Measurements from ENCODE around the gene METTL25B. TPM values are rescaled to one million over a fixed set of nuclear protein-coding genes. Genes with fewer than 3 reads are reported as not detected.
"Not testable (repeated sequence)": the region's sequence is repeated elsewhere in the genome, so short reads cannot be mapped to it uniquely, and the experiment has no call there.

The METTL25B gene
- total RNA-seq, 4 donors from 2014 or later = 3.5 to 69.7 (median 29.4) TPM

- Histone ChIP-seq H3K4me1 (no peaks in the 10 kb centered on the region), H3K9me3 (no peaks in the 10 kb centered on the region), H3K27me3 (no peaks in the 10 kb centered on the region), H3K27ac (no peak overlapping the region), H3K36me3 (no peaks in the 10 kb centered on the region), H3K4me3 (no peak overlapping the region)
- intact Hi-C loops (cut with DNase I; ENCODE audit: low total_unique reads) = no loop called here
- no peak for TF ChIP-seq POLR2A (IDR thresholded peaks at IDR 0.05)
- no peak for TF ChIP-seq CTCF (IDR thresholded peaks at IDR 0.05)
- no peak for DNase-seq
Measured at GRCh38 chr1:156760092-156760795, 32.0 kb downstream of the METTL25B start.

DNA sequence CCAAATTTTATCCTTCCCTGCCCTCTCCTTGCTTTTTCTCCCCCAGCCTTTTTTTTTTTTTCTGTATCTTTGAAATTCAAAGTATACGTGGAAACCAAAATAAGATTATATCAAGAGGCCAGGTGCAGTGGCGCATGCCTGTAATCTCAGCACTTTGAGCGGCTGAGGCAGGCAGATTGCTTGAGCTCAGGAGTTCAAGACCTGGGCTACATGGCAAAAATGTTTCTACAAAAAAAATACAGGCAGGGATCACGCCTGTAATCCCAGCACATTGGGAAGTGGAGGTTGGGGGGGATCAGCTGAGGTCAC is 32.5 kb downstream of the METTL25B start:
- Histone ChIP-seq H3K27me3 (no peaks in the 10 kb centered on the region), H3K27ac (no peak overlapping the region), H3K36me3 (no peaks in the 10 kb centered on the region), H3K4me3 (no peak overlapping the region), H3K4me1 (peaks cover 0 to under 1% of the 10 kb centered on the region in 2 donors), H3K9me3 (no peaks in the 10 kb centered on the region)
- no peak for TF ChIP-seq POLR2A (IDR thresholded peaks at IDR 0.05)
- no peak for TF ChIP-seq CTCF (IDR thresholded peaks at IDR 0.05)
- no peak for DNase-seq
- intact Hi-C loops (cut with DNase I; ENCODE audit: low total_unique reads) = no loop called here

DNA sequence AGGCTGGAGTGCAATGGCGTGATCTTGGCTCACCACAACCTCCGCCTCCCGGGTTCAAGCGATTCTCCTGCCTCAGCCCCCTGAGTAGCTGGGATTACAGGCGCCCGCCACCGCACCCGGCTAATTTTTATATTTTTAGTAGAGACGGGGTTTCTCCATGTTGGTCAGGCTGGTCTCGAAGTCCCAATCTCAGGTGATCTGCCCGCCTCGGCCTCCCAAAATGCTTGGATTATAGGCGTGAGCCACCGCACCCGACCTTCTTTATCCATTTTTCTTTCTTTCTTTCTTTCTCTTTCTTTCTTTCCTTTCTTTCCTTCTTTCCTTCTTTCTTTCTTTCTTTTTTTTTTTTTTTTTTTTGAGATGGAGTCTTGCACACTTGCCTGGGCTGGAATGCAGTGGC is 36.9 kb downstream of the METTL25B start:
- H3K4me3 ChIP-seq; intact Hi-C loops (cut with DNase I; ENCODE audit: low total_unique reads); DNase-seq; H3K27me3 ChIP-seq; H3K9me3 ChIP-seq; H3K36me3 ChIP-seq; H3K27ac ChIP-seq: not testable (repeated sequence)
- peaks cover 6 to 11% of the 10 kb centered on the region in 2 donors for H3K4me1 ChIP-seq

GRCh38 chr1:156765666-156766065 is 37.4 kb downstream of the METTL25B start:
- Histone ChIP-seq H3K36me3 (no peaks in the 10 kb centered on the region), H3K4me1 (peaks cover 6 to 13% of the 10 kb centered on the region in 2 donors), H3K4me3 (no peak overlapping the region), H3K27ac (no peak overlapping the region), H3K9me3 (no peaks in the 10 kb centered on the region), H3K27me3 (no peaks in the 10 kb centered on the region)
- no peak for TF ChIP-seq CTCF (IDR thresholded peaks at IDR 0.05)
- no peak for TF ChIP-seq POLR2A (IDR thresholded peaks at IDR 0.05)
- no peak for DNase-seq
- intact Hi-C loops (cut with DNase I; ENCODE audit: low total_unique reads) = no loop called here

DNA sequence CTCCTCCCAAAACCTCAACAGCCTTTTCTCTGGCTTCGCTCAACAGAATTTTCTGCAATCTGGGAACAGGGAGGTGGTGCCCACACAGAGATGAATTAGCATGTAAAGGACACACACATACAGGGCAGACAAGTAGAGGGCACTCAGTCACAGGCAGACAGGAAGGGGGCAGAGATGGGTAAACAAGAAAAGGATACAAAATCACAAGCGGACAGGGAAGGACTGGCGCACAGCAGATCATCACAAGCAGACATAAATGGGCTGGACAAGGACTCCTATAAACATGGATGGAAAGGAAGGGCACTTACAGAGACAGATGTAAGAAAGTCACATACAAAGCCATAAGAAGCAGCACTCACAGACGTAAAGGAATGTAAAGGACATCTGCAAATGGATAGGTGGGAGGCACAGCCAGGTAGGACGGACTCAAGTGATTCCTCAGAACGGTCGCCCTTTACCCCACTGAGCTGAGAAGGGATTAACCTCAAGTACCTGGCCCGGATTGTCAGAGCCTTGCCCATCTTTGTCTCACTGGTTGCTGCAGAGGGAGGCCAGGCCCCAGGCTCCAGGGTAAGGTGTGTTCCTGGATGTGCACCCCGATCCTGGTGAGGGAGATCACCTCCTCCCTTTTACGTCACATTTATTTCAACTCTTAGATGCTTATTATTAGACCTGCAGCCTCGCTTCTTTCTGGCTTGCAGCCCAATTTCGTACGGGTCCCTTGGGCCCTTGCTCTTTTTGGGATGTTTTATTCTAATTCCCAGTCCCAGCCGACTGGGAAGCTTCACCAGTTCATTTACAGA is 38.2 kb downstream of the METTL25B start:
- H3K36me3 ChIP-seq = no peaks in the 10 kb centered on the region
- H3K4me3 ChIP-seq = peak overlapping the region; percentile 50 to 90
- H3K4me1 ChIP-seq = peaks cover 6 to 13% of the 10 kb centered on the region in 2 donors
- peak overlapping the region; percentile 90 to 93 for H3K27ac ChIP-seq
- intact Hi-C loops (cut with DNase I; ENCODE audit: low total_unique reads) = no loop called here
- no peaks in the 10 kb centered on the region for H3K27me3 ChIP-seq
- H3K9me3 ChIP-seq = no peaks in the 10 kb centered on the region
- DNase-seq = no peak
- TF ChIP-seq POLR2A (IDR thresholded peaks at IDR 0.05) = no peak
- no peak for TF ChIP-seq CTCF (IDR thresholded peaks at IDR 0.05)

All from uterus (tissue), 4 donors.